Measurements from ENCODE around the gene NUDT15.

The NUDT15 gene

GRCh38 chr13:48014359-48014758 is 23.2 kb upstream of the NUDT15 start (continued):
- TF ChIP-seq ZNF488 (tag by site-specific recombination; IDR thresholded peaks at IDR 0.05) (no peak), ZNF146 (tag by site-specific recombination; IDR thresholded peaks at IDR 0.05) (no peak), ZNF521 (tag by site-specific recombination; IDR thresholded peaks at IDR 0.05) (no peak), ZBTB20 (tag by site-specific recombination; IDR thresholded peaks at IDR 0.05) (no peak), GLIS1 (tag by site-specific recombination; IDR thresholded peaks at IDR 0.05) (no peak), ZBTB48 (tag by site-specific recombination; IDR thresholded peaks at IDR 0.05) (no peak), ZNF600 (tag by site-specific recombination; IDR thresholded peaks at IDR 0.05) (no peak)

- no peak overlapping the region for H3K27ac ChIP-seq (ENCODE audit: extremely low read depth, low read depth, low read length)
- no peak for TF ChIP-seq ATF2 (tag by site-specific recombination; IDR thresholded peaks at IDR 0.05; ENCODE audit: low read depth)
- no peak for TF ChIP-seq ZNF571 (tag by site-specific recombination; IDR thresholded peaks at IDR 0.05)
- no peak for TF ChIP-seq ZNF514 (tag by site-specific recombination; IDR thresholded peaks at IDR 0.05)
- no peak for TF ChIP-seq ZNF202 (tag by site-specific recombination; IDR thresholded peaks at IDR 0.05; ENCODE audit: borderline replicate concordance)
- TF ChIP-seq PRDM4 (tag by site-specific recombination; IDR thresholded peaks at IDR 0.05), result no peak
- TF ChIP-seq ZNF280C (tag by site-specific recombination; IDR thresholded peaks at IDR 0.05), result no peak
- no peak for TF ChIP-seq ZSCAN30 (tag by site-specific recombination; IDR thresholded peaks at IDR 0.05)
- TF ChIP-seq ZNF341 (tag by site-specific recombination; IDR thresholded peaks at IDR 0.05; ENCODE audit: low read depth), result no peak
- no peak for TF ChIP-seq ZNF18 (tag by site-specific recombination; IDR thresholded peaks at IDR 0.05)
- no peak for TF ChIP-seq HOXC10 (CRISPR knock-in tag; IDR thresholded peaks at IDR 0.05)
- no peak for TF ChIP-seq ZNF518A (tag by site-specific recombination; conservative IDR thresholded peaks at IDR 0.05; ENCODE audit: low read depth)
- no peak for TF ChIP-seq ZNF747 (tag by site-specific recombination; IDR thresholded peaks at IDR 0.05)
- no peak for TF ChIP-seq ZNF76 (tag by site-specific recombination; IDR thresholded peaks at IDR 0.05; ENCODE audit: borderline replicate concordance, low read depth)
- no peak for TF ChIP-seq OVOL3 (tag by site-specific recombination; IDR thresholded peaks at IDR 0.05)
- H3K4me1 ChIP-seq (ENCODE audit: control insufficient read depth, insufficient read depth, low read length), result no peaks in the 10 kb centered on the region
- H3K4me3 ChIP-seq (ENCODE audit: low read depth, low read length), result no peak overlapping the region
- CTCF ChIA-PET, result no interaction called here
- POLR2A ChIA-PET, result no interaction called here
- H3K36me3 ChIP-seq (ENCODE audit: control insufficient read depth in 2 of 2, insufficient read depth in 1 of 2, low read length in 2 of 2), result no peaks in the 10 kb centered on the region
- H3K9me3 ChIP-seq (ENCODE audit: control insufficient read depth, insufficient read depth, low read depth, low read length), result no peaks in the 10 kb centered on the region
Observed at GRCh38 chr13:48018637-48019036, 18.9 kb upstream of the NUDT15 start.
